SK-N-SH (cell line): ENCODE measurements around the gene FLYWCH2. TPM values are rescaled to one million over a fixed set of nuclear protein-coding genes. Genes with fewer than 3 reads are reported as not detected.

Experiments used
- CTCF ChIA-PET: fragments of 300-600, 350-600 bp; formaldehyde crosslinking; extraction: SDS; loops from one replicate; lab custom pipeline; 2021; lab: Yijun Ruan, JAX
- POLR2A ChIA-PET: fragments of 350-600 bp; sonication (Branson Sonifier 250); formaldehyde crosslinking; extraction: SDS; loops from one replicate; lab custom pipeline; 2020; ENCODE audit warnings: antibody characterized with exemption, inconsistent platforms; lab: Yijun Ruan, JAX
- DNase-seq: peaks from one replicate; pipeline ENCODE4 v3.0.0; 2012
- H2AFZ ChIP-seq: fragments of 200-600 bp; sonication (generic); 2 replicates; pipeline ENCODE4 v1.8.1; 2016; ENCODE audit warnings: antibody characterized with exemption, mild to moderate bottlenecking, low read depth
- H3F3A ChIP-seq: fragments of 200-600 bp; sonication (generic); replicated peaks from 2 replicates; pipeline ENCODE3; 2016; ENCODE audit warnings: antibody characterized with exemption, mild to moderate bottlenecking; ENCODE audit not compliant: insufficient read depth
- H3K27ac ChIP-seq, 2 experiments: fragments of 200-500 bp in 1 of 2; fragments of 200-600 bp in 1 of 2; sonication (Bioruptor generic) in 1 of 2; sonication (generic), shearing (Covaris generic) in 1 of 2; 2 replicates each; pipeline versions ENCODE4 v1.5.1 to v1.6.1; 2014 to 2016; ENCODE audit warnings: low read depth in 2 of 2, inconsistent platforms in 1 of 2, low read length in 1 of 2, mild to moderate bottlenecking in 1 of 2, mixed read lengths in 1 of 2
- H3K27me3 ChIP-seq: fragments of 200-600 bp; sonication (generic), shearing (Covaris generic); 2 replicates; pipeline ENCODE4 v1.6.1; 2016; ENCODE audit warnings: mixed run types; ENCODE audit not compliant: insufficient read depth
- H3K36me3 ChIP-seq, 2 experiments: fragments of 200-500 bp in 1 of 2; fragments of 200-600 bp in 1 of 2; sonication (Bioruptor generic) in 1 of 2; sonication (generic) in 1 of 2; replicated peaks in 1 of 2; 2 replicates each; pipeline versions ENCODE3 to v1.5.1; 2014 to 2016; ENCODE audit warnings: low read length in 1 of 2, mild to moderate bottlenecking in 1 of 2; ENCODE audit not compliant: insufficient read depth in 2 of 2, control insufficient read depth in 1 of 2
- H3K4me1 ChIP-seq, 2 experiments: fragments of 200-500 bp in 1 of 2; fragments of 200-600 bp in 1 of 2; sonication (Bioruptor generic) in 1 of 2; sonication (generic), shearing (Covaris generic) in 1 of 2; 2 replicates each; pipeline versions ENCODE4 v1.5.1 to v1.6.1; 2014 to 2016; ENCODE audit warnings: low read depth in 1 of 2, low read length in 1 of 2, mixed run types in 1 of 2; ENCODE audit not compliant: insufficient read depth in 2 of 2, control insufficient read depth in 1 of 2
- H3K4me2 ChIP-seq: fragments of 200-600 bp; sonication (generic), shearing (Covaris generic); 2 replicates; pipeline ENCODE4 v1.6.1; 2017; ENCODE audit warnings: mixed run types
- H3K4me3 ChIP-seq, 2 experiments: fragments of 200-500 bp in 1 of 2; fragments of 200-600 bp in 1 of 2; sonication (Bioruptor generic) in 1 of 2; sonication (generic), shearing (Covaris generic) in 1 of 2; 2 replicates each; pipeline versions ENCODE4 v1.5.1 to v1.8.1; 2014 to 2016; ENCODE audit warnings: low read depth in 2 of 2, inconsistent platforms in 1 of 2, low read length in 1 of 2, mild to moderate bottlenecking in 1 of 2, mixed read lengths in 1 of 2, moderate library complexity in 1 of 2
- H3K79me2 ChIP-seq: fragments of 200-600 bp; sonication (generic); 2 replicates; pipeline ENCODE4 v1.8.1; 2017; ENCODE audit warnings: mild to moderate bottlenecking; ENCODE audit not compliant: insufficient read depth
- H3K9ac ChIP-seq: fragments of 200-600 bp; sonication (generic); 2 replicates; pipeline ENCODE4 v1.6.1; 2017; ENCODE audit warnings: mixed run types
- H3K9me2 ChIP-seq: fragments of 200-600 bp; sonication (generic); 2 replicates; pipeline ENCODE4 v1.6.1; 2017; ENCODE audit warnings: mixed run types
- H3K9me3 ChIP-seq: fragments of 200-600 bp; sonication (generic); 2 replicates; pipeline ENCODE4 v1.6.1; 2017; ENCODE audit warnings: mixed run types, mild to moderate bottlenecking, moderate library complexity
- H4K20me1 ChIP-seq: fragments of 200-600 bp; sonication (generic); 2 replicates; pipeline ENCODE4 v1.6.1; 2017; ENCODE audit warnings: mild to moderate bottlenecking, mixed run types; ENCODE audit not compliant: insufficient read depth
- CHD2 ChIP-seq: fragments of 150-350 bp; IDR thresholded peaks from 2 replicates; pipeline ENCODE4 v1.6.1; 2018; ENCODE audit warnings: low read length; ENCODE audit not compliant: partially characterized antibody
- CTCF ChIP-seq: fragments of 200-600 bp; sonication (generic); IDR thresholded peaks from 2 replicates; pipeline ENCODE4 v1.6.1; 2017; ENCODE audit warnings: antibody characterized with exemption, mild to moderate bottlenecking, moderate library complexity
- GABPA ChIP-seq: IDR thresholded peaks from 2 replicates; pipeline ENCODE4 v1.4.0; 2012; ENCODE audit warnings: low read depth, mild to moderate bottlenecking
- GATA2 ChIP-seq: sonication (generic); formaldehyde crosslinking; IDR thresholded peaks from 2 replicates; pipeline ENCODE4 v1.5.0; 2020; ENCODE audit warnings: mild to moderate bottlenecking, missing genetic modification reagents
- IRF3 ChIP-seq: fragments of 150-350 bp; IDR thresholded peaks from 2 replicates; pipeline ENCODE4 v1.6.1; 2016; ENCODE audit warnings: mild to moderate bottlenecking, low read depth, low read length
- JUND ChIP-seq: IDR thresholded peaks from 2 replicates; pipeline ENCODE4 v1.4.0; 2012
- MAX ChIP-seq: IDR thresholded peaks from 2 replicates; pipeline ENCODE4 v1.4.0; 2012; ENCODE audit warnings: low read depth
- MXI1 ChIP-seq: IDR thresholded peaks from 2 replicates; pipeline ENCODE4 v1.6.1; 2012; ENCODE audit warnings: mild to moderate bottlenecking, low read depth, low read length, improper control_type of control experiment
- POLR2AphosphoS5 ChIP-seq: IDR thresholded peaks from 2 replicates; pipeline ENCODE4 v1.6.1; 2012; ENCODE audit warnings: low read depth, low read length
- RAD21 ChIP-seq: IDR thresholded peaks from 2 replicates; pipeline ENCODE4 v1.6.1; 2012; ENCODE audit warnings: mild to moderate bottlenecking, low read length
- RCOR1 ChIP-seq: fragments of 150-350 bp; IDR thresholded peaks from 2 replicates; pipeline ENCODE4 v1.6.1; 2017; ENCODE audit warnings: antibody characterized with exemption, low read length
- REST ChIP-seq: IDR thresholded peaks from 2 replicates; pipeline ENCODE4 v1.6.1; 2012; ENCODE audit warnings: mild to moderate bottlenecking, low read depth, low read length, moderate library complexity
- RXRA ChIP-seq: IDR thresholded peaks from 2 replicates; pipeline ENCODE4 v1.4.0; 2012; ENCODE audit warnings: low read depth, mild to moderate bottlenecking, borderline replicate concordance
- ZBTB33 ChIP-seq: IDR thresholded peaks from 2 replicates; pipeline ENCODE4 v1.4.0; 2012; ENCODE audit warnings: low read depth, borderline replicate concordance
- WGBS: methylation state at CpG from one replicate; pipeline ENCODE4 v1.1.6; 2017; ENCODE audit warnings: low lambda C conversion rate; 5-methylcytosine and 5-hydroxymethylcytosine counted together
- polyA plus RNA-seq, 3 experiments: library from polyadenylated mRNA; depleted of rRNA; stranded (reverse); fragments of >200 nt; gene quantifications; 2 replicates each; pipeline ENCODE4 v1.2.3, GENCODE V29; 2012

FLYWCH2 gene
- polyA plus RNA-seq, 1 of the 3 experiments (the other 2 are of a cell fraction): 64.8 TPM

GRCh38 chr16:2856686-2857450 is 26.1 kb upstream of the FLYWCH2 start:
- Histone ChIP-seq H2AFZ (no peak overlapping the region), H4K20me1 (no peaks in the 10 kb centered on the region), H3K27ac (no peak overlapping the region), H3F3A (no peaks in the 10 kb centered on the region), H3K4me1 (peaks cover 0 to 6% of the 10 kb centered on the region in 2 experiments; a peak in 1 of 4 replicates), H3K79me2 (no peaks in the 10 kb centered on the region), H3K9me2 (no peaks in the 10 kb centered on the region), H3K9ac (no peak overlapping the region), H3K4me3 (no peak overlapping the region), H3K4me2 (no peak overlapping the region), H3K9me3 (0 out of 2 replicates have a peak, but pooled peaks cover 6% of the 10 kb centered on the region), H3K36me3 (no peaks in the 10 kb centered on the region), H3K27me3 (no peaks in the 10 kb centered on the region; the same call in none of the 2 replicates)
- no peak for DNase-seq
- 60% methylated on average over 11 of the region's 24 CpGs for WGBS
- CTCF ChIA-PET: interaction anchor here (1.3 to 2.1 kb wide), 2 partner anchors 11 to 18 kb away, joined by 7 to 13 read pairs; no protein-coding TSS in a partner anchor
- POLR2A ChIA-PET: no interaction called here
- TF ChIP-seq GATA2 (no peak), POLR2AphosphoS5 (no peak), CHD2 (no peak), GABPA (no peak), REST (no peak), MAX (no peak), RCOR1 (no peak), ZBTB33 (no peak), MXI1 (no peak), IRF3 (no peak), CTCF (no peak), JUND (no peak), RAD21 (no peak), RXRA (no peak)
